ENCODE data around the gene AURKAIP1. TPM values are rescaled to one million over a fixed set of nuclear protein-coding genes. Genes with fewer than 3 reads are reported as not detected.

The AURKAIP1 gene
- total RNA-seq, 3 donors from 2014 or later = 150 to 180 (median 177) TPM

DNA sequence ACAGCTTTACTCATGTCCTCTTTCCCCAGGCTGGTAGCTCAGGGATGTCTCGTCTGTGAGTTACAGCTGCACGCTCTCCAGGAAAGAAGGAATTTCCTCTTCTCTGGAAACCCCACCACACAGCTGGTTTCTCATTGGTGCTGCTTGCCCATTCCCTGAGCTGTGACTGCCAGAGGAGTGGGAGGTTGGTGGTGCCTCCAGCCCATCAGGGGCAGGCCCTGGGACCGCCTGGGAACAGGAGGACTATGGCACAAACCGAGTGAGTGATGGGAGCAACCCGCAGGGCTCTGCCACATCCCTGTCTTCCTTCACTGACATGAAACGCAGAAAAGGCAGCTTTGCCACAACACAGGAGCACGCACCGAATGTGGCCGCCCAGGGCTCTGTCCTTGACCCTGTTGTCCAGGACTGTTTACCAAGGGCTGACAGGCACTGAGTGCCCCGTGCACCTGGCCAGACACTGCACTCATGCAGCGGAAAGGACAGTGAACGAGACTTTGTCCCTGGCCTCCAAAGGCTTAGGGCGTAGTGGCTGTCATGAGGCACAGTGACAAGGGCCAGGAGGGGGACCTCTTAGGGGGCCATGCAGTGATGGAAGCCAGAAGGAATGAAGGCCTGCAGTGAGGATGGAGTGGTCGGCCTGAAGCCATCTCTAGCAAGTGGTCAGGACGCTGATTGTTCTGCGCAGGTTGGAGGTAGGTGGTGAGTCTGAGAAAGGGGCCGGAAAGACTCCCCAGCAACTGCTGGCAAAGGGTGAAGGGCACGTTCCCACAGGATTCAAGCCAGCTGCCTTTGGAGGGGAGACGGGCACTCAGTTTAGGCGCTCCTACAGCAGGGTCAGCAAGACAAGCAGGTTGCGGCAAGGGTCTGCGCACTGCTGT lies 25.8 kb upstream of the AURKAIP1 start:
- intact Hi-C loops (cut with DNase I, micrococcal nuclease) = no loop called here
- H3K36me3 ChIP-seq (ENCODE audit: low read depth) = no peaks in the 10 kb centered on the region

DNA sequence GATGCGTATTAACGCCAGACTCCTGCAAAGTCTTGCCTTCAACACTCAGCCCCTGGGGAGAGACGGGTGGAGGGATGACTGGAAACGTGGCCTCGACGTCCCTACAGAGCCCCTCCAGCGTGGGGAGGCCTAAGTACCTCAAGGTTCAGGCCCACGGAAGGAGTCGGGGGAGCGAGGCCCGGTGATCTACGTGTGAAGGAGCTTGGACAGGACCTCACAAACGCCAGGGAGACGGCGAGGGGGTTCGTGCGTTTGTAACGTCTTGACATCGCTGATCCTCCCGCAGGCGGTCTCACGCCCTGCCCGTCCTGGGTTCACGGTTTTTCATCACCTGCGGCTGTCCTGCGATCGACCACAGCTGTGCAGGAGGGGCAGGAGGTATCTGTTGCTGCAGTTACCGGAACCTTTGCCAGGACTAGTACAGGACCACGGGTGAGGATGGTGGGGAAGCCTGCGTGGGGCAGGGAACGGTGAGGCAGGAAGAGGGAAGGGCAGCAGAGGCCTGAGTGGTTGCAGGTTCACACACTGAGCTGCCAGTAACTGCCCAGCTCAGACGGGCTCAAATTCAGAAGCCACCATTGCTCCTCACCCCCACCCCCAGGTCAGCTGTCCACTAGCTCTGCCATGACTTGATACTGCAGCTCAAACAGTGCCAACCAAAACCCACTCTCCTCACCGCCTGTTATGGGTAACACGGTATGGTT lies 25.0 kb upstream of the AURKAIP1 start:
- intact Hi-C loops (cut with DNase I, micrococcal nuclease) = no loop called here
- DNase-seq (peak in 2 of 3 donors; percentile 31 to 51), ATAC-seq (peak; percentile 12)
- Histone ChIP-seq H3K9me3 (no peaks in the 10 kb centered on the region), H3K36me3 (ENCODE audit: low read depth) (peaks cover 2% of the 10 kb centered on the region), H3K4me1 (ENCODE audit: low read depth) (peaks cover 17% of the 10 kb centered on the region), H3K4me3 (peak overlapping the region; percentile 94)
- TF ChIP-seq, protein P1, sequence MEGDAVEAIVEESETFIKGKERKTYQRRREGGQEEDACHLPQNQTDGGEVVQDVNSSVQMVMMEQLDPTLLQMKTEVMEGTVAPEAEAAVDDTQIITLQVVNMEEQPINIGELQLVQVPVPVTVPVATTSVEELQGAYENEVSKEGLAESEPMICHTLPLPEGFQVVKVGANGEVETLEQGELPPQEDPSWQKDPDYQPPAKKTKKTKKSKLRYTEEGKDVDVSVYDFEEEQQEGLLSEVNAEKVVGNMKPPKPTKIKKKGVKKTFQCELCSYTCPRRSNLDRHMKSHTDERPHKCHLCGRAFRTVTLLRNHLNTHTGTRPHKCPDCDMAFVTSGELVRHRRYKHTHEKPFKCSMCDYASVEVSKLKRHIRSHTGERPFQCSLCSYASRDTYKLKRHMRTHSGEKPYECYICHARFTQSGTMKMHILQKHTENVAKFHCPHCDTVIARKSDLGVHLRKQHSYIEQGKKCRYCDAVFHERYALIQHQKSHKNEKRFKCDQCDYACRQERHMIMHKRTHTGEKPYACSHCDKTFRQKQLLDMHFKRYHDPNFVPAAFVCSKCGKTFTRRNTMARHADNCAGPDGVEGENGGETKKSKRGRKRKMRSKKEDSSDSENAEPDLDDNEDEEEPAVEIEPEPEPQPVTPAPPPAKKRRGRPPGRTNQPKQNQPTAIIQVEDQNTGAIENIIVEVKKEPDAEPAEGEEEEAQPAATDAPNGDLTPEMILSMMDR (IDR thresholded peaks at IDR 0.05) = no peak

More for the DNA sequence above, 25.8 kb upstream of the AURKAIP1 start:
- no peaks in the 10 kb centered on the region for H3K9me3 ChIP-seq
- DNase-seq (no peak), ATAC-seq (no peak)
- no peak overlapping the region for H3K4me3 ChIP-seq
- TF ChIP-seq, protein P1 (IDR thresholded peaks at IDR 0.05) = no peak
- H3K4me1 ChIP-seq (ENCODE audit: low read depth) = peaks cover 21% of the 10 kb centered on the region

DNA sequence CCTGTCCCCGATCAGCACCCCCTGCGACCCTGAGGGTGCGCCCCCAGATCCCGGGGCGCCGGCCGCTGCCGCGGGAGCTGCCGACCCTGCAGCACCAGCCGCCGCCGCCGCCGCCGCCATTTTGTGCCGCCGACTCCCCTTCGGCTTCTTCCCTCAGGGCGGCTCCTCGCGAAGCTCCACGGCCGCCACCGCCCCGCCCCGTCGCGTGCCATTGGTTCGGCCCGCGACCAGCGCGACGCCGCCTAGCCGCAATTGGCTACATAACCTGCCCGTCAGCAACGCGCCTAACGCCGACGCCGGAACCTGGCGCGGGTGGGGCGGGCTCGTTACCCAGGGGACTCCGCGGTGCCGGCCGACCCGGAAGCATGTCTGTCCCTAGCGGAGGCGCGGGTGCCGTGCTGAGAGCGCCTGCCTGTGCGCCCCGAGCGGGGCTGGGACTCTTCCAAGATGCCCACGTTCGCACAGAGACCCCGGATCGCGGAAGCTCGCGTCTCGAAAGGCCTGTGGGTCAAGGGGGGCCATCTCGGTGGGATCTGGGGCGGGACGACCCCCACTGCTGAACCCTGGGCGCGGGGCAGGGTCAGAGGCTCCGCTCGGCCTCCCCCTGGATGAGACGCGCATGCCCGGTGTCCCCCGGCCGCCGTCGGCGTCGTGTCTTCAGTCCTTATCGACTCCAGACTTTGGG lies 24.3 kb upstream of the AURKAIP1 start, which contains the start of gene CCNL2:
Gene CCNL2, minus strand, starts transcription at position 149 of the 685 bp plus-strand sequence. Its CDS starts 29 bp downstream, at position 120.
- DNase-seq (peak; percentile 99 to 100 (median 99)), ATAC-seq (peak; percentile 97)
- peaks cover 17% of the 10 kb centered on the region for H3K4me1 ChIP-seq (ENCODE audit: low read depth)
- intact Hi-C loops (cut with DNase I, micrococcal nuclease) = no loop called here
- peak within 1 kb of the TSS; percentile 94 for H3K4me3 ChIP-seq
- TF ChIP-seq, protein P1 (IDR thresholded peaks at IDR 0.05) = peak; percentile 82
- no peaks in the 10 kb centered on the region for H3K9me3 ChIP-seq
- H3K36me3 ChIP-seq (ENCODE audit: low read depth) = peaks cover 4% of the 10 kb centered on the region

DNA sequence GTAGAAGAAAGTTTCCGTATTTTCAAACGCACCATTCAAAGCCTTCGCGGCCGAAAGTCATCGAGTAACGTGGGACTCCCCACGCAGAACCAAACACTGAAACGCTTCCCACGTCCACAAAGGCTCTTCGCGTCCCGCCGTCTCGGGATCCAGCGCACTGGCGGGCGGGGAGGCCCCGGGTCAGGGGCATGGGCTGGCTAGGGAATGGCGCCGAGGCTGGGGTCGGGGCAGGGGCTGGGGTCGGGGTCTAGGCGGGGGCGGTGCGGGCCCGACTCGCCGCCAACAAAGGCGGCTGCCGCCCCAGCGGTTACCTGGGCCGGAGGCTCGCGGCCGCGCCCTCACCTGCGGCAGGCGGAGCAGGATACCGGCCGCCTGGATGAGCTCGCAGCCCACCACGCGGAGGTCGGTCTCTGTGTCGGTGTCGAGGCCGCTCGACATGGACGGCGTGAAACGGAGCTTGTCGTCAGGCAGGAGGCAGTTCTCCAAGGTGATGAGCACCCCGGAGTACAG lies 23.7 kb upstream of the AURKAIP1 start:
- Histone ChIP-seq H3K9me3 (no peaks in the 10 kb centered on the region), H3K4me3 (peak overlapping the region; percentile 94), H3K4me1 (ENCODE audit: low read depth) (peaks cover 17% of the 10 kb centered on the region), H3K36me3 (ENCODE audit: low read depth) (peaks cover 4% of the 10 kb centered on the region)
- intact Hi-C loops (cut with DNase I, micrococcal nuclease) = no loop called here
- ATAC-seq (peak; percentile 3), DNase-seq (no peak)
- TF ChIP-seq, protein P1 (IDR thresholded peaks at IDR 0.05) = no peak

DNA sequence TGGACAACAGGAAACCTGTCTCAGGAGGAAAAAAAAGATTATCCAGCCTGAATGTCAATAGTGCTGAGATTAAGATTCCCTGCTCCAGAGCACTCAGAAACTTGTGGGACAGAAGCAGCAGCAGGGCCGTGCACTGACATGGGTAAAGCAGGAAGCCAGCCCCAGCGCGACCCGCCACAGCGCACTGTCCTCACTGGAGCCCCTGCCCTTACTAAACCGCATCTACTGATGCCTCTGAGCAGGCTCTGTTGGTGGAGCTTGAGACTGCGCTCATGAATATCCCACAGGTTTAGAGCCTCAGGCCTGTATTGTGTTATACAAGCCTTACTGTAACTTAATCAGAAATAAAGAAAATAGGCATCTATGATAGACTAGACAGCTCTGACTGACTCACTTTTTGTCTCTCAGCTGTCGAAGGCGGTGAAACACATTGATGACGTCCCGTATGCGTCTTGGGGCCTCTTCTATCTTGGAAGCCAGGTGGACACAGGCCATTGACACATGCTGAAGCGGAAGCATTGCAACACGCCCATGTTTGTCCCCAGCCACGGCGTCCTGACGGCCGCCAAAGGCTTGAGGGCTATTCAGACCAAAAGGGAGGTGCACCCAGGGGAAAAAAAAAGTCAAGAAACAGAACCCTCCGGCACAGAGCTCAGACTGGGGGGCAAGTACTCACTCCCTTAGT lies 23.0 kb upstream of the AURKAIP1 start:
- DNase-seq (peak in 1 of 3 donors; percentile 32), ATAC-seq (no peak)
- no peaks in the 10 kb centered on the region for H3K9me3 ChIP-seq
- TF ChIP-seq, protein P1 (IDR thresholded peaks at IDR 0.05) = no peak
- peaks cover 4% of the 10 kb centered on the region for H3K36me3 ChIP-seq (ENCODE audit: low read depth)
- H3K4me1 ChIP-seq (ENCODE audit: low read depth) = peaks cover 17% of the 10 kb centered on the region
- intact Hi-C loops (cut with DNase I, micrococcal nuclease) = no loop called here
- no peak overlapping the region for H3K4me3 ChIP-seq
